Sigmoid colon (tissue), 7 donors: ENCODE data around the gene LNX2. TPM values are rescaled to one million over a fixed set of nuclear protein-coding genes. Genes with fewer than 3 reads are reported as not detected.

Experiments used
- DNase-seq: peaks from one replicate; pipeline ENCODE4 v3.0.0-alpha.2; 2019
- H3K27ac ChIP-seq, 4 donors: fragments of 200-600 bp; sonication (generic); one replicate each; pipeline ENCODE4 v1.5.1; 2016 to 2019; ENCODE audit warnings: mild to moderate bottlenecking in 1 of 4
- H3K27me3 ChIP-seq, 3 donors: fragments of 200-600 bp; sonication (generic); one replicate each; pipeline ENCODE4 v1.5.1; 2019; ENCODE audit warnings: mild to moderate bottlenecking in 1 of 3
- H3K36me3 ChIP-seq, 4 donors: fragments of 200-600 bp; sonication (generic); one replicate each; pipeline ENCODE4 v1.5.1; 2016 to 2019
- H3K4me1 ChIP-seq, 4 donors: fragments of 200-600 bp; sonication (generic); one replicate each; pipeline ENCODE4 v1.5.1; 2017 to 2019
- H3K4me3 ChIP-seq, 4 donors: fragments of 200-600 bp; sonication (generic); one replicate each; pipeline ENCODE4 v1.5.1; 2017 to 2019; ENCODE audit warnings: mild to moderate bottlenecking in 2 of 4, moderate library complexity in 1 of 4
- H3K9me3 ChIP-seq, 4 donors: fragments of 200-600 bp in 3 of 4; sonication (generic) in 3 of 4; one replicate each; pipeline versions ENCODE4 v1.5.1 to v1.6.1; 2013 to 2019
- CTCF ChIP-seq, 4 experiments: fragments of 450-650 bp in 3 of 4; fragments of 200-600 bp in 1 of 4; IDR thresholded peaks; one replicate each; pipeline ENCODE4 v1.5.1; 2016 to 2019; ENCODE audit warnings: antibody characterized with exemption in 4 of 4, mild to moderate bottlenecking in 3 of 4, moderate library complexity in 2 of 4
- EP300 ChIP-seq, 4 donors: sonication (generic); formaldehyde crosslinking; IDR thresholded peaks; one replicate each; pipeline ENCODE4 v1.6.1; 2017; ENCODE audit warnings: antibody characterized with exemption in 4 of 4
- POLR2A ChIP-seq, 2 donors: fragments of 450-650 bp; IDR thresholded peaks; one replicate each; pipeline ENCODE4 v1.6.1; 2016; ENCODE audit warnings: antibody characterized with exemption in 2 of 2, mild to moderate bottlenecking in 2 of 2, moderate library complexity in 2 of 2
- POLR2AphosphoS5 ChIP-seq, 4 donors: sonication (generic); formaldehyde crosslinking; IDR thresholded peaks; one replicate each; pipeline ENCODE4 v1.6.1; 2017; ENCODE audit warnings: antibody characterized with exemption in 4 of 4
- WGBS, 2 donors: extraction: QIAGEN DNeasy Blood & Tissue Kit; methylation state at CpG; one replicate each; pipeline ENCODE4 v1.1.7; 2013; 5-methylcytosine and 5-hydroxymethylcytosine counted together
- intact Hi-C: fragments of 100-400 bp; cut with DNase I; formaldehyde crosslinking; loops from one replicate; pipeline ENCODE4 v1.15.1; 2023
- polyA plus RNA-seq, 3 donors: library from polyadenylated mRNA; stranded (reverse); fragments of 200-250 nt; gene quantifications; one replicate each; pipeline ENCODE4 v1.2.3, GENCODE V29; 2013
- total RNA-seq, 4 donors: library from RNA; depleted of rRNA; stranded (reverse); fragments of >200 nt; gene quantifications; one replicate each; pipeline ENCODE4 v1.1.0, GENCODE V29; 2016
- donor health status: healthy with polysubstance abuse.
- donor health status: Bipolar disorder and iron deficiency.
- donor health status: healthy.

Gene LNX2
- total and polyA plus RNA-seq, 7 donors: 7.7 to 22.2 (median 10.9) TPM

GRCh38 chr13:27536361-27537101, 83.8 kb downstream of the LNX2 start:
- no peak overlapping the region for H3K27ac ChIP-seq
- no peak overlapping the region for H3K4me3 ChIP-seq
- H3K4me1 ChIP-seq: peaks cover 0 to 16% (median 10%) of the 10 kb centered on the region in 4 donors
- H3K9me3 ChIP-seq: no peaks in the 10 kb centered on the region
- no peaks in the 10 kb centered on the region for H3K36me3 ChIP-seq
- DNase-seq: no peak
- intact Hi-C loops: no loop called here
- no peaks in the 10 kb centered on the region for H3K27me3 ChIP-seq
- 91% methylated on average over 10 of the region's 10 CpGs for WGBS, 2 donors
- TF ChIP-seq POLR2AphosphoS5 (IDR thresholded peaks at IDR 0.05) (no peak), CTCF (IDR thresholded peaks at IDR 0.05) (no peak), POLR2A (IDR thresholded peaks at IDR 0.05) (no peak), EP300 (IDR thresholded peaks at IDR 0.05) (no peak)

GRCh38 chr13:27535546-27535945, 84.8 kb downstream of the LNX2 start:
- Histone ChIP-seq H3K4me3 (no peak overlapping the region), H3K36me3 (no peaks in the 10 kb centered on the region), H3K9me3 (no peaks in the 10 kb centered on the region), H3K4me1 (peaks cover 0 to 16% (median 10%) of the 10 kb centered on the region in 4 donors), H3K27me3 (no peaks in the 10 kb centered on the region), H3K27ac (no peak overlapping the region)
- TF ChIP-seq POLR2A (IDR thresholded peaks at IDR 0.05) (no peak), POLR2AphosphoS5 (IDR thresholded peaks at IDR 0.05) (no peak), CTCF (IDR thresholded peaks at IDR 0.05) (no peak)
- no peak for DNase-seq
- 74 to 82% methylated on average over 8 of the region's 8 CpGs for WGBS, 2 donors
- intact Hi-C loops: no loop called here

- intact Hi-C loops: loop anchor here (5.0 kb wide), 1 partner anchor 158 kb away; no protein-coding TSS in a partner anchor
- H3K27me3 ChIP-seq: no peaks in the 10 kb centered on the region
- H3K27ac ChIP-seq: no peak overlapping the region
- H3K4me1 ChIP-seq: peaks cover 0 to 16% (median 10%) of the 10 kb centered on the region in 4 donors
- H3K36me3 ChIP-seq: no peaks in the 10 kb centered on the region
- H3K4me3 ChIP-seq: no peak overlapping the region
- WGBS, 2 donors: 70 to 80% methylated on average over 3 of the region's 3 CpGs
- no peak for DNase-seq
- TF ChIP-seq POLR2A (IDR thresholded peaks at IDR 0.05) (no peak), EP300 (IDR thresholded peaks at IDR 0.05) (no peak), POLR2AphosphoS5 (IDR thresholded peaks at IDR 0.05) (no peak), CTCF (IDR thresholded peaks at IDR 0.05) (no peak)
- H3K9me3 ChIP-seq: no peaks in the 10 kb centered on the region
Measured at GRCh38 chr13:27534981-27535380, 85.3 kb downstream of the LNX2 start.

- 82 to 85% methylated on average over 10 of the region's 10 CpGs for WGBS, 2 donors
- no peaks in the 10 kb centered on the region for H3K9me3 ChIP-seq
- H3K27me3 ChIP-seq: no peaks in the 10 kb centered on the region
- DNase-seq: no peak
- H3K4me1 ChIP-seq: peaks cover 0 to 16% (median 10%) of the 10 kb centered on the region in 4 donors
- TF ChIP-seq POLR2AphosphoS5 (IDR thresholded peaks at IDR 0.05) (no peak), POLR2A (IDR thresholded peaks at IDR 0.05) (no peak), EP300 (IDR thresholded peaks at IDR 0.05) (no peak), CTCF (IDR thresholded peaks at IDR 0.05) (no peak)
- no peak overlapping the region for H3K4me3 ChIP-seq
- intact Hi-C loops: loop anchor here (5.0 kb wide), 1 partner anchor 157 kb away; no protein-coding TSS in a partner anchor
- no peak overlapping the region for H3K27ac ChIP-seq
- H3K36me3 ChIP-seq: no peaks in the 10 kb centered on the region
Measured at GRCh38 chr13:27534108-27534980, 86.0 kb downstream of the LNX2 start.
